Ramos (cell line): ENCODE measurements around the gene LCOR.

ENCODE experiments used
- in situ Hi-C: fragments of 300-500 bp; cut with MboI; formaldehyde crosslinking; loops from one replicate; pipeline ENCODE4 v1.14.3; 2022; ENCODE audit warnings: low sequenced_read_pairs; ENCODE audit not compliant: unreplicated experiment

LCOR gene

GRCh38 chr10:97020452-97021400 is 188.6 kb downstream of the LCOR start:
- in situ Hi-C loops, result loop anchor here (10.0 kb wide), 1 partner anchor 376 kb away; no protein-coding TSS in a partner anchor

GRCh38 chr10:97022616-97023015 is 190.5 kb downstream of the LCOR start:
- in situ Hi-C loops, result loop anchor here (10.0 kb wide), 1 partner anchor 378 kb away; no protein-coding TSS in a partner anchor

GRCh38 chr10:97023401-97024167 is 191.5 kb downstream of the LCOR start:
- in situ Hi-C loops, result loop anchor here (10.0 kb wide), 1 partner anchor 379 kb away; no protein-coding TSS in a partner anchor

- in situ Hi-C loops, result loop anchor here (10.0 kb wide), 1 partner anchor 380 kb away; no protein-coding TSS in a partner anchor
Observed at GRCh38 chr10:97024168-97025073, 192.3 kb downstream of the LCOR start.

GRCh38 chr10:97025613-97026242 is 193.6 kb downstream of the LCOR start:
- in situ Hi-C loops, result loop anchor here (10.0 kb wide), 1 partner anchor 381 kb away; no protein-coding TSS in a partner anchor

- in situ Hi-C loops, result loop anchor here (10.0 kb wide), 1 partner anchor 383 kb away; no protein-coding TSS in a partner anchor
Observed at GRCh38 chr10:97028126-97028831, 196.2 kb downstream of the LCOR start.

- in situ Hi-C loops, result loop anchor here (10.0 kb wide), 1 partner anchor 384 kb away; no protein-coding TSS in a partner anchor
Observed at GRCh38 chr10:97028832-97029178, 196.7 kb downstream of the LCOR start.

- in situ Hi-C loops, result loop anchor here (10.0 kb wide), 1 partner anchor 384 kb away; no protein-coding TSS in a partner anchor
Observed at GRCh38 chr10:97029271-97029670, 197.2 kb downstream of the LCOR start.

GRCh38 chr10:97030894-97031293 is 198.8 kb downstream of the LCOR start:
- in situ Hi-C loops, result loop anchor here (10.0 kb wide), 1 partner anchor 636 kb away; no protein-coding TSS in a partner anchor

GRCh38 chr10:97031459-97031858 is 199.4 kb downstream of the LCOR start:
- in situ Hi-C loops, result loop anchor here (10.0 kb wide), 1 partner anchor 637 kb away; no protein-coding TSS in a partner anchor

GRCh38 chr10:97032624-97033023 is 200.5 kb downstream of the LCOR start:
- in situ Hi-C loops, result loop anchor here (10.0 kb wide), 1 partner anchor 638 kb away; no protein-coding TSS in a partner anchor

GRCh38 chr10:97033841-97034240 is 201.7 kb downstream of the LCOR start:
- in situ Hi-C loops, result loop anchor here (10.0 kb wide), 1 partner anchor 639 kb away; no protein-coding TSS in a partner anchor

- in situ Hi-C loops, result loop anchor here (10.0 kb wide), 1 partner anchor 640 kb away; no protein-coding TSS in a partner anchor
Observed at GRCh38 chr10:97034301-97034700, 202.2 kb downstream of the LCOR start.

GRCh38 chr10:97034958-97035769 is 203.1 kb downstream of the LCOR start:
- in situ Hi-C loops, result loop anchor here (10.0 kb wide), 1 partner anchor 640 kb away; no protein-coding TSS in a partner anchor

- in situ Hi-C loops, result loop anchor here (10.0 kb wide), 1 partner anchor 643 kb away; no protein-coding TSS in a partner anchor
Observed at GRCh38 chr10:97037365-97038361, 205.6 kb downstream of the LCOR start.

GRCh38 chr10:97038688-97039087 is 206.6 kb downstream of the LCOR start:
- in situ Hi-C loops, result loop anchor here (10.0 kb wide), 1 partner anchor 644 kb away; no protein-coding TSS in a partner anchor
